Astrocyte (in vitro differentiated cells and primary cell): ENCODE results near the gene SPG21.

Experiments
- EZH2 ChIP-seq: IDR thresholded peaks from 2 replicates; pipeline ENCODE4 v1.6.1; 2012; ENCODE audit warnings: mild to moderate bottlenecking, low read length, inconsistent platforms; ENCODE audit not compliant: insufficient read depth
- TF ChIP-seq, protein P1 (sequence below): IDR thresholded peaks from 2 replicates; pipeline ENCODE4 v1.5.1; 2011; ENCODE audit warnings: low read depth, mild to moderate bottlenecking, inconsistent platforms, low read length, moderate library complexity; ENCODE audit not compliant: insufficient read depth

DNA sequence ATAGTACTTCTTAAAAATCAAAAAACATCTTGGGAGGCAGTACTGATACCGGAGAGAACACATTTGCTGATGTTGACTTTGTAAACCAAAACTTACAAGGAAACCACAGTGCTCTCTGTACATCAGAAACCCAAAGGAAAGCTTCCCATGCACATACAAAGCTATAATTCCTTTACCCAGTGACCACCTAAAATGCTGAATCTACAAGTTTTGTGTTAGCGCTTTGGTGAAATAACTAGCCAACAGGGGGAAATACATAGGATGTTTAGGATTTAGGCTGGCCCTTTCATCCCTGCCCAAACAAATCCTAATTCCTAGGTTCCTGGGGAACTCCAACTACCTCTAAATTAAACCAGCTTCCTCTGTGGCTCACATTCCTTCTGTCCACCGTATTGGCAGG is 15.3 kb upstream of the SPG21 start:
- TF ChIP-seq, protein P1, sequence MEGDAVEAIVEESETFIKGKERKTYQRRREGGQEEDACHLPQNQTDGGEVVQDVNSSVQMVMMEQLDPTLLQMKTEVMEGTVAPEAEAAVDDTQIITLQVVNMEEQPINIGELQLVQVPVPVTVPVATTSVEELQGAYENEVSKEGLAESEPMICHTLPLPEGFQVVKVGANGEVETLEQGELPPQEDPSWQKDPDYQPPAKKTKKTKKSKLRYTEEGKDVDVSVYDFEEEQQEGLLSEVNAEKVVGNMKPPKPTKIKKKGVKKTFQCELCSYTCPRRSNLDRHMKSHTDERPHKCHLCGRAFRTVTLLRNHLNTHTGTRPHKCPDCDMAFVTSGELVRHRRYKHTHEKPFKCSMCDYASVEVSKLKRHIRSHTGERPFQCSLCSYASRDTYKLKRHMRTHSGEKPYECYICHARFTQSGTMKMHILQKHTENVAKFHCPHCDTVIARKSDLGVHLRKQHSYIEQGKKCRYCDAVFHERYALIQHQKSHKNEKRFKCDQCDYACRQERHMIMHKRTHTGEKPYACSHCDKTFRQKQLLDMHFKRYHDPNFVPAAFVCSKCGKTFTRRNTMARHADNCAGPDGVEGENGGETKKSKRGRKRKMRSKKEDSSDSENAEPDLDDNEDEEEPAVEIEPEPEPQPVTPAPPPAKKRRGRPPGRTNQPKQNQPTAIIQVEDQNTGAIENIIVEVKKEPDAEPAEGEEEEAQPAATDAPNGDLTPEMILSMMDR = no peak
- no peak for TF ChIP-seq EZH2
